Measurements from ENCODE around the gene TIAM2. TPM values are rescaled to one million over a fixed set of nuclear protein-coding genes. Genes with fewer than 3 reads are reported as not detected.

TIAM2 gene
- total RNA-seq, 2 experiments from 2014 or later: 4.4 to 5.3 TPM

DNA sequence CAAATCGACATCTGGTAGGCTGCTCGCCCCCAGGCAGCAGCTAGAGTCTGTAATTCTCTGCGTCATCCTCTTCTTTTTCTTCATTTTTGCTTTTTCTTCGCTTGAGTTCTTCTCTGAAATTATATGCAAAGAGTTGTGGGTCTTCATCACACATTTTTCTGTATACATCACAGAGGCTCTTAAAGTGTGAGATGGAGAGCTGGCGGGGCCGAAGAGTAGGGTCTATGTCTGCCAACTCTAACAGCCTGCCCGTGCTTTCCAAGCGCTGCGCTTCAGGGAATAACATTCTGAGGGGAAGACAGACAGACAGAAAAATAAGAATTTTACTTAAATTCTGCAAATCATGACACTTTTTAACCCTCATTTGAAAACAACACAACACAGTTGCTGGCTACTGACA, 262.7 kb downstream of the TIAM2 start:
- POLR2A ChIA-PET: no interaction called here
- H3K36me3 ChIP-seq (ENCODE audit: insufficient read depth, low read length): peaks cover 64% of the 10 kb centered on the region
- H3K27ac Mint-ChIP-seq: no peak overlapping the region

DNA sequence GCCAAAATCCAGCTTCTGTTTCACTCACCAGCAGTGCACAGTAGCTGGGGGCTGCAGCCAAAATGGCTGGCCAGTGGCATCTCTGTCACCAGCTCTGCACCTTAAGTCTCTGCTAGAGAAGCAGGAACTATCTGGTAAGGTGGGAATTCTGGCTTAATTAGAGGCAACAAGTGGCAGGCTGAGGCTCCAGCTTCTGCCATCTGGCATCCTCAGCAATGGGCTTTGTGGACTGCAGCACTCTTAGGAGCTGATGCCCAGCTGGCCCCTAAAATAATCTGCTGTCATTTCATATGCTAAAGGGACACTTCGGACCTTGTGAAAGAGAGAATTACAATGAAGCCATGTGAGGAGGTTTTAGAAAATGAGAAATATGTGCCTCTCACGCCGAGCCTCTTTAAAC, 264.1 kb downstream of the TIAM2 start:
- H3K27ac Mint-ChIP-seq: no peak overlapping the region
- Histone ChIP-seq H3K4me1 (ENCODE audit: insufficient read depth, low read length) (no peaks in the 10 kb centered on the region), H3K36me3 (ENCODE audit: insufficient read depth, low read length) (peaks cover 65% of the 10 kb centered on the region), H3K9me3 (ENCODE audit: control insufficient read depth in 1 of 2, insufficient read depth in 1 of 2, low read length in 2 of 2) (no peaks in the 10 kb centered on the region), H3K27ac (ENCODE audit: low read depth in 1 of 2, low read length in 2 of 2) (no peak overlapping the region), H3K4me3 (ENCODE audit: low read length) (no peak overlapping the region), H3K27me3 (ENCODE audit: control insufficient read depth in 1 of 2, insufficient read depth in 2 of 2, low read length in 2 of 2) (no peaks in the 10 kb centered on the region)
- H3K27me3 Mint-ChIP-seq: no peaks in the 10 kb centered on the region
- peaks cover 85% of the 10 kb centered on the region for H3K36me3 Mint-ChIP-seq (ENCODE audit: low read depth)
- TF ChIP-seq, protein P1, sequence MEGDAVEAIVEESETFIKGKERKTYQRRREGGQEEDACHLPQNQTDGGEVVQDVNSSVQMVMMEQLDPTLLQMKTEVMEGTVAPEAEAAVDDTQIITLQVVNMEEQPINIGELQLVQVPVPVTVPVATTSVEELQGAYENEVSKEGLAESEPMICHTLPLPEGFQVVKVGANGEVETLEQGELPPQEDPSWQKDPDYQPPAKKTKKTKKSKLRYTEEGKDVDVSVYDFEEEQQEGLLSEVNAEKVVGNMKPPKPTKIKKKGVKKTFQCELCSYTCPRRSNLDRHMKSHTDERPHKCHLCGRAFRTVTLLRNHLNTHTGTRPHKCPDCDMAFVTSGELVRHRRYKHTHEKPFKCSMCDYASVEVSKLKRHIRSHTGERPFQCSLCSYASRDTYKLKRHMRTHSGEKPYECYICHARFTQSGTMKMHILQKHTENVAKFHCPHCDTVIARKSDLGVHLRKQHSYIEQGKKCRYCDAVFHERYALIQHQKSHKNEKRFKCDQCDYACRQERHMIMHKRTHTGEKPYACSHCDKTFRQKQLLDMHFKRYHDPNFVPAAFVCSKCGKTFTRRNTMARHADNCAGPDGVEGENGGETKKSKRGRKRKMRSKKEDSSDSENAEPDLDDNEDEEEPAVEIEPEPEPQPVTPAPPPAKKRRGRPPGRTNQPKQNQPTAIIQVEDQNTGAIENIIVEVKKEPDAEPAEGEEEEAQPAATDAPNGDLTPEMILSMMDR (IDR thresholded peaks at IDR 0.05): no peak
- DNase-seq (no peak), ATAC-seq (ENCODE audit: poor library complexity) (no peak)
- intact Hi-C loops (cut with DNase I, micrococcal nuclease): no loop called here
- ChIA-PET CTCF (no interaction called here), POLR2A (no interaction called here)
- no peaks in the 10 kb centered on the region for H3K9me3 Mint-ChIP-seq
- no peak overlapping the region for H3K4me3 Mint-ChIP-seq
- H3K4me1 Mint-ChIP-seq (ENCODE audit: low read depth): no peaks in the 10 kb centered on the region

More for the DNA sequence above, 262.7 kb downstream of the TIAM2 start:
- Mint-ChIP-seq H3K9me3 (no peaks in the 10 kb centered on the region), H3K27me3 (no peaks in the 10 kb centered on the region), H3K4me3 (no peak overlapping the region), H3K4me1 (ENCODE audit: low read depth) (no peaks in the 10 kb centered on the region), H3K36me3 (ENCODE audit: low read depth) (peaks cover 91% of the 10 kb centered on the region)
- no peak overlapping the region for H3K27ac ChIP-seq (ENCODE audit: low read depth in 1 of 2, low read length in 2 of 2)
- H3K27me3 ChIP-seq (ENCODE audit: control insufficient read depth in 1 of 2, insufficient read depth in 2 of 2, low read length in 2 of 2): no peaks in the 10 kb centered on the region
- no peak for ATAC-seq (ENCODE audit: poor library complexity)
- TF ChIP-seq, protein P1 (IDR thresholded peaks at IDR 0.05): no peak
- no peaks in the 10 kb centered on the region for H3K4me1 ChIP-seq (ENCODE audit: insufficient read depth, low read length)
- CTCF ChIA-PET: no interaction called here
- intact Hi-C loops (cut with DNase I, micrococcal nuclease): no loop called here
- H3K9me3 ChIP-seq (ENCODE audit: control insufficient read depth in 1 of 2, insufficient read depth in 1 of 2, low read length in 2 of 2): no peaks in the 10 kb centered on the region
- no peak for DNase-seq
- H3K4me3 ChIP-seq (ENCODE audit: low read length): no peak overlapping the region

DNA sequence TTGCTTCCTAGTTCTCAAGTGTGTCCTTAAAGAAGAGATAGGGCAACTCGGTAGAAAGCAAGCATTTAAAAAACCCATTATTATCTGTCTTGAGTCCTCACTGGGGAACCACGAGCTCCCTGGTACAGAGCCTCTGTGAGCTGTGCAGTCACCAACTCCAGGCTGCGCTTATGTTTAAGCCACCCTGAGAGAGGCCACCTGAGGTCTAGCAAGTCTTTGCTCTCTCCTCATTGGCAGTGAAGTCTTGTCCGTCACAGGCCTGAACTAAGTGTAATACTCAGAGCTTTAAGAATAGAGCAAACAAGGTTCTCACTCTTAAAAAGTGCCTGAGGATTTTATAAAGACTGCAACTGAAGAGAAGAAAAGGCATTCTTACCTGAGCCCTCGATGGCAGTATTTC, 264.8 kb downstream of the TIAM2 start:
- TF ChIP-seq, protein P1 (IDR thresholded peaks at IDR 0.05): no peak
- Mint-ChIP-seq H3K27ac (no peak overlapping the region), H3K9me3 (no peaks in the 10 kb centered on the region), H3K27me3 (no peaks in the 10 kb centered on the region), H3K4me3 (no peak overlapping the region), H3K4me1 (ENCODE audit: low read depth) (no peaks in the 10 kb centered on the region), H3K36me3 (ENCODE audit: low read depth) (peaks cover 84% of the 10 kb centered on the region)
- peaks cover 64% of the 10 kb centered on the region for H3K36me3 ChIP-seq (ENCODE audit: insufficient read depth, low read length)
- no peaks in the 10 kb centered on the region for H3K9me3 ChIP-seq (ENCODE audit: control insufficient read depth in 1 of 2, insufficient read depth in 1 of 2, low read length in 2 of 2)
- DNase-seq: no peak
- ChIA-PET CTCF (no interaction called here), POLR2A (no interaction called here)
- no peaks in the 10 kb centered on the region for H3K27me3 ChIP-seq (ENCODE audit: control insufficient read depth in 1 of 2, insufficient read depth in 2 of 2, low read length in 2 of 2)
- ATAC-seq (ENCODE audit: poor library complexity): no peak
- intact Hi-C loops (cut with DNase I, micrococcal nuclease): no loop called here
- no peak overlapping the region for H3K27ac ChIP-seq (ENCODE audit: low read depth in 1 of 2, low read length in 2 of 2)
- no peak overlapping the region for H3K4me3 ChIP-seq (ENCODE audit: low read length)
- no peaks in the 10 kb centered on the region for H3K4me1 ChIP-seq (ENCODE audit: insufficient read depth, low read length)

Data from CD4-positive, alpha-beta T cell (primary cell).